Ovary (tissue), 9 donors: ENCODE results near the gene ATG2A. TPM values are rescaled to one million over a fixed set of nuclear protein-coding genes. Genes with fewer than 3 reads are reported as not detected.

Source experiments
- DNase-seq, 5 donors: peaks; one replicate each; pipeline ENCODE4 v3.0.0-alpha.2; 2019 to 2020
- H3K27ac ChIP-seq, 2 donors: fragments of 200-600 bp; one replicate each; pipeline versions ENCODE4 v1.5.1 to v1.8.0; 2019 to 2022
- H3K27me3 ChIP-seq: fragments of 200-600 bp; one replicate; pipeline ENCODE4 v1.8.0; 2022
- H3K36me3 ChIP-seq: fragments of 200-600 bp; sonication (generic); one replicate; pipeline ENCODE4 v1.5.1; 2019
- H3K4me1 ChIP-seq: one replicate; pipeline ENCODE4 v1.8.1; 2013; ENCODE audit warnings: mild to moderate bottlenecking, moderate library complexity; ENCODE audit not compliant: insufficient read depth
- H3K4me3 ChIP-seq: fragments of 200-600 bp; sonication (generic); one replicate; pipeline ENCODE4 v1.5.1; 2017
- H3K9me3 ChIP-seq, 2 donors: fragments of 200-600 bp in 1 of 2; sonication (generic) in 1 of 2; one replicate each; pipeline versions ENCODE4 v1.5.1 to v1.8.1; 2013 to 2019; ENCODE audit warnings: mild to moderate bottlenecking in 1 of 2, moderate library complexity in 1 of 2
- CTCF ChIP-seq, 3 donors: fragments of 450-650 bp in 2 of 3; fragments of 200-600 bp in 1 of 3; IDR thresholded peaks; one replicate each; pipeline versions ENCODE4 v1.5.1 to v1.8.0; 2016 to 2022; ENCODE audit warnings: antibody characterized with exemption in 3 of 3, mild to moderate bottlenecking in 1 of 3
- EP300 ChIP-seq: sonication (generic); formaldehyde crosslinking; IDR thresholded peaks from one replicate; pipeline ENCODE4 v1.6.1; 2017; ENCODE audit warnings: antibody characterized with exemption
- POLR2A ChIP-seq: fragments of 450-650 bp; IDR thresholded peaks from one replicate; pipeline ENCODE4 v1.6.1; 2017; ENCODE audit warnings: antibody characterized with exemption, mild to moderate bottlenecking, moderate library complexity
- WGBS, 3 donors: extraction: QIAGEN DNeasy Blood & Tissue Kit in 1 of 3; methylation state at CpG; one replicate each; pipeline versions ENCODE4 v1.1.5 to v1.1.7; 2013 to 2017; 5-methylcytosine and 5-hydroxymethylcytosine counted together
- intact Hi-C, 4 donors: fragments of 100-400 bp; cut with DNase I; formaldehyde crosslinking; loops; one replicate each; pipeline versions ENCODE4 v1.11.0 to v1.15.1; 2022 to 2023
- polyA plus RNA-seq, 2 donors: library from polyadenylated mRNA; stranded (reverse); fragments of 200-250 nt in 1 of 2; fragments of 350-450 nt in 1 of 2; fragmentation: Illumina TruSeq in 1 of 2; extraction: RNeasy Lipid Tissue Mini Kit (QIAGEN cat#74804) in 1 of 2; gene quantifications; one replicate each; pipeline ENCODE4 v1.2.3, GENCODE V29; 2013 to 2014
- total RNA-seq, 7 donors: library from RNA; depleted of rRNA in 2 of 7; stranded (reverse); fragments of >200 nt in 2 of 7; fragmentation: NEBNext Ultra II Directional in 3 of 7; extraction: Animal tissue kit (Norgen Biotek cat#: 25700) in 3 of 7; gene quantifications; one replicate each; pipeline versions ENCODE4 v1.1.0 to v1.2.4, GENCODE V29; 2016 to 2023
- donor health status: DM: no; HTN: no; CAD: no; lungs with moderate emphysema.
- donor health status: DM: no; HTN: no; CAD: no.
- donor health status: Bipolar disorder and iron deficiency.
- donor health status: DM: yes; HTN: yes; CAD: no.
- donor health status: DM: no; HTN: no; CAD: no.
- donor health status: DM: yes; HTN: yes; CAD: no.

Gene ATG2A
- total and polyA plus RNA-seq, 9 donors, result 2.2 to 40.1 (median 27.8) TPM

DNA sequence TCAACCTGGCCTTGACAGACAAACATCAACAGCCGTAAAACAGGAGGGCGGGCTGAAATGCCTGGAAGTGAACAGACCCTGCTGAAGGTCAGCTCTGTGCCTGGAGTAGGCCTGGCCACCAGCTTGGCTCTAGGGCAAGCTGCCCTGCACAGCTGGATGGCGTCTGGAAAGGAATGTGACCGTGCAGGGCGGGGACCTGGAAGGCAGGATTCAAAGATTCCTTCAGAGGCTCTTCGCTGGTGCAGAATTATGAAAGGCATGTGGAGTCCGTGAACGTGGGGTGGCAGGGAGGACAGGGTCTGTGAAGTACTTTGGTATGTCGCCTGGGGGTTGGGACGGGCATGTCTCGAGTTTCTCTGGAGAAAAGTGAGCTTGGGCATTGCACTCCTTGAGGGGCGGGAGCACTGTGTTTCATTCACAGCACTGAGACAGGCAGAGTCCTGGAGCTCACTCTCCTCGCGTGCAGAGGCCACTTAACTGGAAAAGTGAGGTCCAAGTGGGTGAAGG, 40.1 kb downstream of the ATG2A start:
- no peaks in the 10 kb centered on the region for H3K36me3 ChIP-seq
- H3K27ac ChIP-seq, result peak overlapping the region in 1 of 2 donors; percentile 17
- H3K27me3 ChIP-seq, result no peaks in the 10 kb centered on the region
- H3K4me1 ChIP-seq, result peaks cover 12% of the 10 kb centered on the region
- 4 to 17% (median 11%) methylated on average over 14 of the region's 14 CpGs for WGBS, 3 donors
- DNase-seq, result no peak
- intact Hi-C loops, result no loop called here
- H3K9me3 ChIP-seq, result no peaks in the 10 kb centered on the region
- TF ChIP-seq POLR2A (no peak), CTCF (IDR thresholded peaks at IDR 0.05) (no peak), EP300 (no peak)
- peak overlapping the region; percentile 59 for H3K4me3 ChIP-seq

DNA sequence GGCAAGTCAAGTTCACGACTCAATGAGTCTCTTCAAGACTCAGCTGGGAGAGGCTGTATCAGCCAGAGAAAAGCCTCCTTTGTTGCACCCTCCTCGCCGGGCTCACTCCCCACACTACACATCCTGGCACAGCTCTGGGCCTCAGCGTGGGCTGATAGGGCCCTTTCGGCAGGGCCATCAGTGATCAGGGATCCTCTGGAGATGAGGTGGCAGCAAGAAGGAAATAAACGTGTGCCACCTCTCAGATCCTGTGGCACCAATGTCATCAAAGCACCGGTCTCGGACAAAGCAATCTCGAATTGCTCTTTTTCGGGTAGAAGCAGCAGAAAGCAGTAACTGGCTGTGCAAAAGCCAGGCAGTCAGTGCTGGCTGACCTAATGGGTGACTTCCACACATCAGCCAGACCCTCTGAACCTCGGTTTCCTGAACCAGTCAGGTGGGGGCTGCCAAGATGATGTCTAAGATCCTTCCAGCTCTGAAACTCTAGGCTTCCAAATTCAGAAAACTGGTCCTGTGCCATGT, 40.7 kb downstream of the ATG2A start:
- peak overlapping the region; percentile 59 for H3K4me3 ChIP-seq
- no peaks in the 10 kb centered on the region for H3K36me3 ChIP-seq
- no peak for TF ChIP-seq EP300
- no peak for TF ChIP-seq CTCF (IDR thresholded peaks at IDR 0.05)
- no peak for TF ChIP-seq POLR2A
- peaks cover 12% of the 10 kb centered on the region for H3K4me1 ChIP-seq
- H3K9me3 ChIP-seq, result no peaks in the 10 kb centered on the region
- no peaks in the 10 kb centered on the region for H3K27me3 ChIP-seq
- intact Hi-C loops, result no loop called here
- H3K27ac ChIP-seq, result peak overlapping the region in 1 of 2 donors; percentile 17
- WGBS, 3 donors, result 50 to 64% (median 64%) methylated on average over 11 of the region's 11 CpGs
- no peak for DNase-seq

GRCh38 chr11:64875369-64876228, 41.4 kb downstream of the ATG2A start:
- Histone ChIP-seq H3K36me3 (no peaks in the 10 kb centered on the region), H3K27ac (no peak overlapping the region), H3K27me3 (no peaks in the 10 kb centered on the region), H3K4me3 (peak overlapping the region; percentile 59), H3K4me1 (peaks cover 13% of the 10 kb centered on the region), H3K9me3 (no peaks in the 10 kb centered on the region)
- DNase-seq, result no peak
- no peak for TF ChIP-seq POLR2A
- no peak for TF ChIP-seq EP300
- no peak for TF ChIP-seq CTCF (IDR thresholded peaks at IDR 0.05)
- WGBS, 3 donors, result 74 to 85% (median 79%) methylated on average over 17 of the region's 17 CpGs
- intact Hi-C loops, result no loop called here

GRCh38 chr11:64874308-64875240, 42.4 kb downstream of the ATG2A start:
- no peaks in the 10 kb centered on the region for H3K36me3 ChIP-seq
- H3K4me1 ChIP-seq, result peaks cover 18% of the 10 kb centered on the region
- H3K4me3 ChIP-seq, result no peak overlapping the region
- no peaks in the 10 kb centered on the region for H3K27me3 ChIP-seq
- intact Hi-C loops, result no loop called here
- DNase-seq, result no peak
- H3K9me3 ChIP-seq, result no peaks in the 10 kb centered on the region
- TF ChIP-seq POLR2A (no peak), CTCF (IDR thresholded peaks at IDR 0.05) (no peak), EP300 (no peak)
- H3K27ac ChIP-seq, result no peak overlapping the region
- 89 to 91% (median 90%) methylated on average over 29 of the region's 29 CpGs for WGBS, 3 donors
